GM18951 (cell line): ENCODE data around the gene FAM135A.
A peak's percentile ranks its signal among the peaks of the same experiment; 100 is the strongest.

Experiments
- POLR2A ChIP-seq: IDR thresholded peaks from 4 replicates; pipeline ENCODE4 v1.6.1; 2011; ENCODE audit warnings: mild to moderate bottlenecking; ENCODE audit not compliant: insufficient read length, insufficient read depth; ENCODE audit errors: extremely low read depth
- in situ Hi-C: fragments of 300-500 bp; cut with MboI; formaldehyde crosslinking; loops from one replicate; pipeline ENCODE4 v1.12.0; 2022; ENCODE audit warnings: low sequenced_read_pairs, mixed read lengths, inconsistent platforms; ENCODE audit not compliant: unreplicated experiment

Gene FAM135A

DNA sequence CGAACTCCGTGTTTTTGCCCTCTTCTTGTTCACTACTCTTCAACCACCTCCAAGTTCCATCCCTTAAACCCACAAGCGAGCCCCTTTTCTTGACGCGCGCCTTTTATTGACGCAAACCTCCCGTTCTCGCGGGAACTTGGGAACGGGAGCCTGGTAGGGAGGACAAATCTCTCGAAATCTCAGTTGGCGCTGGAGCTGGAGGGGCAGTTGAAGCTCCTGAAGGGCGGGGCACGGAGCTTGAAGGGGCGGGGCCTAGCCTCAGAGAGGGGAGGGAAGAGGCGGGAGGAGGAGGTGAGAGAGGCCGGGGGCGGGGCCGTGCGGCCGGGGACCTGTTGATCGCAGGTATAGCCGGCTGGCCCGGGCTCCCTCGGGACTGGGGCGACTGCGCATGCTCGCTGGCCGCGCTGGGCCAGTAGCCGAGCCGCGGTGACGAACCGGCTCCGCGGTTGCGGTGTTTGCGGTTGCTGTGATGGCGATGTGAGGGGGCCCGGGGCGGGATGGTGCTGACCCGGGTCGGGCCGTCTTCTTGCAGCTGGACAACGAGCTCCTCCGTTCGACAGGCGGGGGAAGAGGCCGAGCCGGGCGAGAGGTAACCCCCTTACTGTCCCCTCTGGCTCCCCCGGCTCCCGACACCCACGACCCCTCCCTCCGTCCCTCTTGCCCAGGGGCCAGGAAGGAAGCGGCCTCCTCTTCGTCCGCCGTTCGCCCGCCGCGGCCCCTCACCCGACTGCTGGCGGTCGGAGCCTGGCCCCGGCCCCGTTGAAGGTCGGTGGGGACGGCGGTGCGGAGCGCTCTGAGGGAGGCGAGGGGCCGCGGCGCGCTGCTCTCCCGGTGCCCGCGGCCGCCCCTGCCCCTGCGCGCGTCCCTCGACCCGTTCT is at the start of gene FAM135A:
Gene FAM135A, plus strand, starts transcription at position 395 of the 878 bp plus-strand sequence. CDS start 14,835 bp downstream, outside the sequence.
- in situ Hi-C loops = no loop called here
- peak; percentile 78 for TF ChIP-seq POLR2A

DNA sequence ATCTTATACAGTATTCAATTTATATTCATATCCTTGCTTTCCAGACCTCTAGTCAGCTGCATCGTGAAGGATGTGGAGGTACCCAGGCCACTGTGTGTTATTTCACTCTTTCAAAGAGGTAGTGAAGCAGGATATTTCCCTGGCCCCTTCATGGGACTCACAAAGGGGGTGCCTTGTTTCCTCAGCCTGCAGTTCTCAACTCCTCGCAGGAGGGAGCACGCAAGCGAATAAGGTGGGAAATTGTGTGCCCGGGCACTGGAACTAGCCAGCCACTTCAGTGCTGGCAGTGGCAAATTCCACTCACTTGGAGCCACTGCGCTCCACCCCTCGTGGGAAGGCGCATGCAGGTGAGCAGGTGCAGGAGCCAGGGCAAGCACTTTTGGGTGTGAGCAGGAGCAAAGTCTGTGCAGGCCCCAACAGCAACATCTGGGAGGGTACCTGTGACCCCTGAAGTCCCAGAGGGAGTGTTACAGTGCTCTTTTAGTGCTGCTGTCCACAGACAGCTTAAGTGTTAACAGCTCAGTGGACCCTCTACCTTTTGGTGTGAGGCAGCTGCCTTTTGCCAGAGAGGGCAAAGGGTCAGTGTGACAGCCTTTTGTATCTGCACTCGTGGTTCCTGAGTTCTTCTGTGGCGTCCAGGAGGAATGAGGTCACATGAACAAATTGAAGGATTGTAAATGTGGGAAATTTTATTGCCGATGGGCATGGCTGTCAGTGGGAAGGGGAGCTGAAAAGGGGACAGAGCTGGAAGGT is 49.4 kb upstream of the FAM135A start:
- in situ Hi-C loops = loop anchor here (10.0 kb wide), 1 partner anchor 139 kb away; no protein-coding TSS in a partner anchor

DNA sequence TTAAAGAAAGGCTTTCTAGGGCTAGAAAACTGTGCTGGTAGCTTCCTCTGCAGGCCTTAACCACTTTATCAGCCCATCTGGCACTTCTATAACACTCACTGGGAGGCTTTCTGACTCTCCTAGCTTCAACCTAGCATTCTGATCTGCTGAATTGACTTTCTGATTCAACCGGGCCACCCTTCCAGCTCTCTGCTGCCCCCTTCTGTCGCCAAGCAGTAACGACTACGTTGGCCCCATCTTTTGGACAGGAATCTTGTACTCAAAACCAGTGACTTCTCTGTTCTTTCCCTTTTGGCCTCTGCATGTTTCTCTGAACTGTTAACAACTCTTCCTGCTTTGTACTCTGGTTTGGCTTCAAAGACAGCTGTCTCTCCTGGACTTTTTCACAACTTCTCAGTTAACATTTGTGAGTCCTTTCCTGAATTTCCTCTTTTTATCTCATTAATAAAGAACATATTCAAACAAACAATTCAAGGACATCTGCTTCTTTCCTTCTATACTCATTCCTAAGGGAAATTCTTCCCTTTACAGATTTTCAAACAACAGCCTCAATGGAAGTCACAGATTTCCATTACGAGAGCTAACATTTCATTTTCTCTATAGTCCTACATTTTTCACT is 43.9 kb upstream of the FAM135A start:
- in situ Hi-C loops = loop anchor here (10.0 kb wide), 1 partner anchor 145 kb away; no protein-coding TSS in a partner anchor
- TF ChIP-seq POLR2A = no peak

More for the DNA sequence above, 49.4 kb upstream of the FAM135A start:
- no peak for TF ChIP-seq POLR2A

DNA sequence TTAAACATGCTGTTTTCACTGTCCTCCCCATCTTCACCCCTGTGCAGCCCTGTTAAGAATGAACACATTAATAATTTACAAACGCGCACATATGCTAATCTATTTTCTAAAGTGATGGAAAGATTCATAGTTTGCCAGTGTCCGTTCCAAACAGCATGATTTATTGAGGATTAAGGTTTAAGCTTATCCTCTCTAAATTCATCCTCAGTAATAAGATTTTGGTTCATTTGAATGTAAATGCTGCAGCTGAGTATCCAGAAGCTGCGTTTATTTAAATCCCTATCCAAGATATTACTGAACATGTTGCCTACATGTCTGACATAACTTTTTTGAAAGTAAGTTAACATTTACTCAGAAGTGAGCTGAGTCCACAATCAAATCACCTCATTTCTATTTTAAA is 42.8 kb upstream of the FAM135A start:
- in situ Hi-C loops = no loop called here
- TF ChIP-seq POLR2A = no peak

DNA sequence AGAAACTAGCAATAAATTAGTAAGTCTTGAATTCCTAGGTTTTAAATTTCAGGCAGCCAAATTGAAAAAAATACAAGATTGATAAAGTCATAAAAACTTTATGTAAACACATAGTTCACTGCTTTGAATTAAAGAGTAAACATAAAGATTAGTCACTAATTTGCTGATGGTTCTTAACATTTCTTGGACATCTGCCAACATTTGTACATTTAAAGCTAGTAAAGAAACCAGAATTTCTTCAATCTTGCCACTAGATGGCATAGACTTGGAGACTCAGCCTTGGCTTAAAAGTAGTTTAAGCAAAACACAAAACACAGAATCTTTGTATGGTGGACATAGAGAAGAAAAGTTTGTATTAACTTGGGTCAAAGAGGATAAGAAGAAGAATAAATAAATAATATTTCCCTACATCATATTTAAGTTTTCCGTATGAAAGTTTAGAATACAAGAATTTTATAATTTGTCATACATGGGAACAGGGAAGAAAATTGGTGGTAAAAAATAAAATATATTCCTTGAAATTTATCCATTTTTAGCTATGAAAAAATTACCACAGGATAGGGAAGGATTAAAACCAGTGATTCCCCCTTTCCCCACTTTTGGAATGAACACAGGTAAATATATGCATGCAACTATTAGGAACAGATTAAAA is 41.7 kb upstream of the FAM135A start:
- no peak for TF ChIP-seq POLR2A
- in situ Hi-C loops = no loop called here

DNA sequence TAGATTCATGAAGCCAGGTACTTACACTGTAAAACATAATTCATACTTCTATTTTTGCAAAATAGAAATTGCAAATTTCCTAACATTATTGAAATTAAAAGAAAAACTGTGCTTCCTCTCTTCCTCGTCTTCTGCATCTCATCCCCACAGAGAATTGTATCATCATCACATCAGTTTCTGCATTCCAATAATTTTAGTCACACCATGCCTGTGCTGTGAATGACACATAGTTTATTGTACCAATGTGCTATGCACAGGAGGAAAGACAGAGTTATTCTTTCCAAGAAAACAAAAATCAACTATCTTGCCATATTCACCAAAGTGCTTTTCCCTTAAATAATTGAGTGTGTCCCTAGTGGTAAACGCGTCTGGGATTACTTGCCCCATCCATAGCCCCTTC is 38.1 kb upstream of the FAM135A start:
- in situ Hi-C loops = no loop called here

DNA sequence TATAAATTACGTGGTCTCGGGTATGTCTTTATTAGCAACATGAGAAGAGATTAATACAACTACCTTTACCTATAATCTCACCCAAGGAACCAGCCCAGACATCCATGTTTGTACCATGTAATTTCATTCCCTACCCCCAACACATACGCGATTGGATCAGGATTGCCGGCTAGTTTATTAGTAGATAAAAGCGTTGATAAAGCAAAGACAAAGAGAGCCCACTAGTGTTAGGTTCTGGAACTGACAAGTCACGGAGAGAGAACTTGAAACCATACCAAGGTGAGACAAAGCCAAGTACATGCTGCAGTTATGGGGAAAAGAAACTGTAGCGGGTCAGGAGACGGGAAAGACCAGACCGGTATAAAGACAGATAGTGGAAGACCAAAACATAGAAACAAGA is 37.4 kb upstream of the FAM135A start:
- in situ Hi-C loops = no loop called here
- no peak for TF ChIP-seq POLR2A

More for the DNA sequence above, 38.1 kb upstream of the FAM135A start:
- TF ChIP-seq POLR2A = no peak

DNA sequence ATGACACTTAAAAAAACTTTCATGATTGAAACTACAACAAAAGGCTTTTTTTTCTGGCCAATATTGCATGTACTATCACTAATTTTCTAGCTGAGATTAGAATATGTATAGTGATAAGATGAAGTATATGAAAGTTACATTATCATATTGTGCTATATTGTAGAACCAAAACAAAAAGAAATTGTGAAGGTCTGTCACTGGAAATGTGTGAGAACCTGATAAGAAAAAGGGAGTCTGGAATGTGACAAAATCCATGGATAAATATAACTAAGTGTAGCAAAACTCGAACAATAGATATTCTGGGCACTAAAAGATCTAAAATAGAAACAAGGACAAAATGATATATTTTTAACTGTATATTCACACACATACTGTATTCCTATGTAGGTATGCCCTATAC is 36.7 kb upstream of the FAM135A start:
- in situ Hi-C loops = no loop called here
- TF ChIP-seq POLR2A = no peak

DNA sequence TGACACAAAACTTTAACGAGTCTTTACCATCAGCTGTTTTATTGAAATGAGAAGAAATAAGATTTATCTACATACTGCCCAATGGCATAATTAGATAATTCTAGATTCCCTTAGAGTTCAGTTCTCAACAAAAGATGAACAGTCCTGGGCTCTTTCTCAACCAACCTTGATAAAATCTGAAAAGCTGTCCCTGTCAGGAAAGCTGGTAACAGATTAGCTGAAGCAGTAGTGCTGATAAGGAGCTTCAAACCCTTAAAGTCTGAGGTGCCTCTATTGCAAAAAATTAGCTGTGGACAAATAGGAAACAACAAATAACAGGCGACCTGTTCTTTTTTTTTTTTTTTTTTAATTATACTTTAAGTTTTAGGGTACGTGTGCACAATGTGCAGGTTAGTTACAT is 35.9 kb upstream of the FAM135A start:
- in situ Hi-C loops = no loop called here
- no peak for TF ChIP-seq POLR2A

DNA sequence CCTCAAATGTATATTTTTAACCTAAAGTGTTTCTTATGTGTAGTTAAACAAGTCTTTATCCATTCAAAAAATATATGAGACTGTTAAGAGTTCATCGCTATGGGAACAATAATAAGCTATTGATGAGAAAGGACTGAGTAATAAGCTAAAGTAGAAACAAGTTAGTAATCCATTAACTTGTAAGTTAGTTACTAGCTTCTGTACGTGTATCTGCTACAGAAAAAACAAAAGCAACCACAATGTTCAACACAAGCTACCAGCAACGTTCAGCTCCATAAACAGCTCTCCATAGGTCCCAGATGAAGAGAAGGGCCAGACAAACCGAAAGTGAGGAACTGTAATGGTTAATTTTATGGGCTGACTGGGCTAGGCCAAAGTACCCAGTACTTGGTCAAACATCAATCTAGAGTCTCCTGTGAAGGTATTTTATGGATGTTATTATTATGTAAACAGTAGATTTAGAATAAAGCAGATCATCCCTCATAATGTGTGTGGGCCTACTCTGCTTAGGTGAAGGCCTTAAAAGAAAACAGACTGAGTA is 33.8 kb upstream of the FAM135A start:
- no peak for TF ChIP-seq POLR2A

DNA sequence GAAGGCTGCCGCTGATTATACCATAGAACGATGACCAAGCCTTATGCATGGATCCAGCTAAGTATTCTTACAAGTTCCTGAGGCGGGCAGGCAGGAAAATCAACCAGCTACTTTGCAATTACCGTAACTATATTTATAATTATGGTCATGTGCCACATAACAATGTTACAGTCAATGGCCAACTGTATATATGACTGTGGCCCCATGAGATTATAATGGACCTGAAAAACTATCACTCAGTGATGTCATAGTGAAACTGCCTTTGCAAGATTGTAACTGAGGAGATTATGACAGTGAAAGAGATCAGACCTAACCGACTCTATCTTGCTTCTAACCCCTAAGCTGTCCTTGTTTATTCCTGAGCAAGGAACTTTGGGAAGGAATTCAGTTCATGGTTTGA is 33.1 kb upstream of the FAM135A start:
- in situ Hi-C loops = no loop called here
- TF ChIP-seq POLR2A = no peak

More for the DNA sequence above, 33.8 kb upstream of the FAM135A start:
- in situ Hi-C loops = no loop called here

DNA sequence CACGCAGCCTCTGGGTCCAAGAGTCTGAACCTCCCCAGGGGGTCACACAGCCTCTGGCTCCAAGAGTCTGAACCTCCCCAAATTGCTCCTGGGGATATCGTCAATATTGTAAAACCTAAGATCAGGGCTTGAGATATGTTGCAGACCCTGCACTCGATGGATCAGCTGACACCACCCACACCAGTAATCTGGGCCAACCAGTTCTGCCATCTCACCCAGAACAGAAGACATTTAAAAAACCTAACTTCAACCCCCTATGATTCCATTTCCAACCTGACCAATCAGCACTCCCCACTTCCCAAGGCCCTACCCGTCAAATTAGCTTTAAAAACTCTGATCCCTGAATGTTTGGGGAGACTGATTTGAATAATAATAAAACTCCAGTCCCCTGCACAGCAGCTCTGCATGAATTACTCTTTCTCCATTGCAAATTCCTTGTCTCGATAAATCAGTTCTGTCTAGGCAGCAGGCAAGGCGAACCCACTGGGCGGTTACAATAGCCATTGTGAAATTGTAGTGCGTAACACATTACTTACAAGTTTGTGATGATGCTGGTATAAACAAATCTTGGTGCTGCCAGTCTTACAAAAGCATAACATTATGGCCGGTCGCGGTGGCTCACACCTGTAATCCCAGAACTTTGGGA is 32.4 kb upstream of the FAM135A start:
- in situ Hi-C loops = no loop called here
- no peak for TF ChIP-seq POLR2A

DNA sequence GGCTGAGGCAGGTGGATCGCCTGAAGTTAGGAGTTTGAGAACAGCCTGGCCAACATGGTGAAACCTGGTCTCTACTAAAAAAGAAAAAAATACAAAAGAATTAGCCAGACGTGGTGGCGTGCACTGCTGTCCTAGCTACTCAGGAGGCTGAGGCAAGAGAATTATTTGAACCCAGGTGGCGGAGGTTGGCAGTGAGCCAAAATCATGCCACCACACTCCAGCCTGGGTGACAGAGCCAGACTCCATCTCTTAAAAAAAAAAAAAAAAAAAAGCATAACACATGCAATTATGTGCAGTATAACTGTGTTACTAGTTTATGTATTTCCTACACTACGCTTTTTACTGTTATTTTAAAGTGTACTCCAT is 31.9 kb upstream of the FAM135A start:
- in situ Hi-C loops = no loop called here
- TF ChIP-seq POLR2A = no peak
